Neural cell (in vitro differentiated cells): ENCODE results near the gene CNDP2. TPM values are rescaled to one million over a fixed set of nuclear protein-coding genes. Genes with fewer than 3 reads are reported as not detected.

Experiments used
- H2AFZ ChIP-seq: fragments of 200-600, 300-800 bp; sonication (generic), shearing (Covaris generic); 2 replicates; pipeline ENCODE4 v1.6.0; 2014; ENCODE audit warnings: low read depth, mild to moderate bottlenecking, antibody characterized with exemption, low read length, moderate library complexity
- H3F3A ChIP-seq: fragments of 200-600 bp; shearing (Covaris generic); 2 replicates; pipeline ENCODE4 v1.6.1; 2016; ENCODE audit warnings: mild to moderate bottlenecking, moderate library complexity, mixed read lengths, antibody characterized with exemption, low read length; ENCODE audit not compliant: insufficient read depth, poor library complexity, severe bottlenecking
- H3K27ac ChIP-seq: fragments of 200-600, 300-800 bp; sonication (generic), shearing (Covaris generic); 2 replicates; pipeline ENCODE4 v1.5.1; 2014; ENCODE audit warnings: mild to moderate bottlenecking, low read length, moderate library complexity
- H3K27me3 ChIP-seq: fragments of 300-800, 200-600 bp; sonication (generic), shearing (Covaris generic); 2 replicates; pipeline ENCODE4 v1.6.0; 2014; ENCODE audit warnings: mild to moderate bottlenecking, low read depth, low read length, moderate library complexity; ENCODE audit not compliant: insufficient read depth
- H3K36me3 ChIP-seq: fragments of 300-800, 200-600 bp; sonication (generic), shearing (Covaris generic); 2 replicates; pipeline ENCODE4 v1.5.1; 2014; ENCODE audit warnings: mild to moderate bottlenecking, antibody characterized with exemption, low read length, moderate library complexity; ENCODE audit not compliant: insufficient read depth
- H3K4me2 ChIP-seq: fragments of 300-800, 200-600 bp; sonication (generic), shearing (Covaris generic); 2 replicates; pipeline ENCODE4 v1.6.0; 2014; ENCODE audit warnings: mild to moderate bottlenecking, low read length
- H3K4me3 ChIP-seq: fragments of 300-800, 200-600 bp; sonication (generic), shearing (Covaris generic); 2 replicates; pipeline ENCODE4 v1.5.1; 2014; ENCODE audit warnings: mild to moderate bottlenecking, low read length, moderate library complexity
- H3K79me2 ChIP-seq: fragments of 200-600 bp; shearing (Covaris generic); replicated peaks from 2 replicates; pipeline ENCODE4 v1.6.0; 2014; ENCODE audit warnings: mild to moderate bottlenecking, low read length, moderate library complexity; ENCODE audit not compliant: insufficient read depth
- H3K9ac ChIP-seq: fragments of 300-800, 200-600 bp; sonication (generic), shearing (Covaris generic); 2 replicates; pipeline ENCODE4 v1.6.1; 2016; ENCODE audit warnings: mild to moderate bottlenecking, low read length, mixed read lengths
- H3K9me2 ChIP-seq: fragments of 200-600 bp; shearing (Covaris generic); 2 replicates; pipeline ENCODE4 v1.6.1; 2016; ENCODE audit warnings: mild to moderate bottlenecking, low read length, mixed read lengths; ENCODE audit not compliant: insufficient read depth
- H3K9me3 ChIP-seq: fragments of 200-600, 300-800 bp; sonication (generic), shearing (Covaris generic); 2 replicates; pipeline ENCODE4 v1.6.1; 2016; ENCODE audit warnings: mild to moderate bottlenecking, mixed run types, low read length, moderate library complexity, mixed read lengths
- H4K20me1 ChIP-seq: fragments of 200-600 bp; shearing (Covaris generic); 2 replicates; pipeline ENCODE4 v1.6.1; 2016; ENCODE audit warnings: mild to moderate bottlenecking, mixed run types; ENCODE audit not compliant: insufficient read depth
- CTCF ChIP-seq: fragments of 450-650 bp; IDR thresholded peaks from 2 replicates; pipeline ENCODE4 v1.5.1; 2014; ENCODE audit warnings: antibody characterized with exemption, mild to moderate bottlenecking, moderate library complexity; ENCODE audit not compliant: poor library complexity, severe bottlenecking
- EP300 ChIP-seq: fragments of 450-650 bp; conservative IDR thresholded peaks from 2 replicates; pipeline ENCODE4 v1.6.1; 2014; ENCODE audit warnings: antibody characterized with exemption, mild to moderate bottlenecking, moderate library complexity; ENCODE audit not compliant: poor library complexity, severe bottlenecking
- EZH2 ChIP-seq: fragments of 200-600, 300-800 bp; shearing (Covaris generic), sonication (generic); IDR thresholded peaks from 2 replicates; pipeline ENCODE4 v1.6.1; 2014; ENCODE audit warnings: antibody characterized with exemption, low read length, borderline replicate concordance, mild to moderate bottlenecking; ENCODE audit not compliant: insufficient read depth, poor library complexity, severe bottlenecking
- MXI1 ChIP-seq: fragments of 450-650 bp; conservative IDR thresholded peaks from 2 replicates; pipeline ENCODE4 v1.6.1; 2014; ENCODE audit warnings: antibody characterized with exemption, mild to moderate bottlenecking; ENCODE audit not compliant: poor library complexity, severe bottlenecking
- POLR2AphosphoS5 ChIP-seq: IDR thresholded peaks from 2 replicates; pipeline ENCODE4 v1.6.1; 2012
- RAD21 ChIP-seq: fragments of 450-650 bp; conservative IDR thresholded peaks from 2 replicates; pipeline ENCODE4 v1.6.1; 2014; ENCODE audit warnings: antibody characterized with exemption, mild to moderate bottlenecking, moderate library complexity
- SMC3 ChIP-seq: fragments of 450-650 bp; conservative IDR thresholded peaks from 2 replicates; pipeline ENCODE4 v1.6.1; 2014; ENCODE audit warnings: antibody characterized with exemption, mild to moderate bottlenecking, moderate library complexity; ENCODE audit not compliant: poor library complexity
- TAF1 ChIP-seq: IDR thresholded peaks from 2 replicates; pipeline ENCODE4 v1.6.1; 2012; ENCODE audit warnings: low read depth
- polyA plus RNA-seq: library from polyadenylated mRNA; depleted of rRNA; stranded (reverse); fragments of >200 nt; gene quantifications from 2 replicates; pipeline ENCODE4 v1.2.3, GENCODE V29; 2014
- TF ChIP-seq, protein P1 (sequence below): IDR thresholded peaks from 2 replicates; pipeline ENCODE4 v1.6.1; 2012; ENCODE audit warnings: borderline replicate concordance

Gene CNDP2
- polyA plus RNA-seq, 1 donor from 2014 or later = 35.7 TPM

DNA sequence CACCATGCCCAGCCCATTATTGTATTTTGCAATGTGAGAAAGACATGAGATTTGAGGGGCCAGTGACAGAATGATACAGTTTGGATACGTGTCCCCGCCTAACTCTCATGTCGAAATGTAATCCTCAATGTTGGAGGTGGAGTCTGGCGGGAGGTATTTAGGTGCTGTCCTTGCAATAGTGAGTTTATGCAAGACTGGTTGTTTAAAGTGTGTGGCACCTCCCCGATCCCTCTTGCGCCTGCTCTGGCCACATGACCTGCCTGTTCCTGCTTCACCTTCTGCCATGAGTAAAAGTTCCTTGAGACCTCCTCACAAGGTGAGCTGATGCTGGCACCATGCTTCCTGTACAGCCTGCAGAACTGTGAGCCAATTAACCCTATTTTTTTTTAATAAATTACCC lies 54.7 kb downstream of the CNDP2 start:
- Histone ChIP-seq H3K9me3 (peaks cover 6% of the 10 kb centered on the region), H3K27ac (no peak overlapping the region), H4K20me1 (no peaks in the 10 kb centered on the region), H3K79me2 (no peaks in the 10 kb centered on the region), H2AFZ (no peak overlapping the region), H3K9ac (no peak overlapping the region), H3F3A (no peaks in the 10 kb centered on the region), H3K4me3 (no peak overlapping the region), H3K9me2 (no peaks in the 10 kb centered on the region), H3K36me3 (no peaks in the 10 kb centered on the region), H3K4me2 (no peak overlapping the region), H3K27me3 (no peaks in the 10 kb centered on the region)
- TF ChIP-seq MXI1 = no peak
- no peak for TF ChIP-seq SMC3
- no peak for TF ChIP-seq RAD21
- no peak for TF ChIP-seq POLR2AphosphoS5
- no peak for TF ChIP-seq CTCF
- TF ChIP-seq, protein P1, sequence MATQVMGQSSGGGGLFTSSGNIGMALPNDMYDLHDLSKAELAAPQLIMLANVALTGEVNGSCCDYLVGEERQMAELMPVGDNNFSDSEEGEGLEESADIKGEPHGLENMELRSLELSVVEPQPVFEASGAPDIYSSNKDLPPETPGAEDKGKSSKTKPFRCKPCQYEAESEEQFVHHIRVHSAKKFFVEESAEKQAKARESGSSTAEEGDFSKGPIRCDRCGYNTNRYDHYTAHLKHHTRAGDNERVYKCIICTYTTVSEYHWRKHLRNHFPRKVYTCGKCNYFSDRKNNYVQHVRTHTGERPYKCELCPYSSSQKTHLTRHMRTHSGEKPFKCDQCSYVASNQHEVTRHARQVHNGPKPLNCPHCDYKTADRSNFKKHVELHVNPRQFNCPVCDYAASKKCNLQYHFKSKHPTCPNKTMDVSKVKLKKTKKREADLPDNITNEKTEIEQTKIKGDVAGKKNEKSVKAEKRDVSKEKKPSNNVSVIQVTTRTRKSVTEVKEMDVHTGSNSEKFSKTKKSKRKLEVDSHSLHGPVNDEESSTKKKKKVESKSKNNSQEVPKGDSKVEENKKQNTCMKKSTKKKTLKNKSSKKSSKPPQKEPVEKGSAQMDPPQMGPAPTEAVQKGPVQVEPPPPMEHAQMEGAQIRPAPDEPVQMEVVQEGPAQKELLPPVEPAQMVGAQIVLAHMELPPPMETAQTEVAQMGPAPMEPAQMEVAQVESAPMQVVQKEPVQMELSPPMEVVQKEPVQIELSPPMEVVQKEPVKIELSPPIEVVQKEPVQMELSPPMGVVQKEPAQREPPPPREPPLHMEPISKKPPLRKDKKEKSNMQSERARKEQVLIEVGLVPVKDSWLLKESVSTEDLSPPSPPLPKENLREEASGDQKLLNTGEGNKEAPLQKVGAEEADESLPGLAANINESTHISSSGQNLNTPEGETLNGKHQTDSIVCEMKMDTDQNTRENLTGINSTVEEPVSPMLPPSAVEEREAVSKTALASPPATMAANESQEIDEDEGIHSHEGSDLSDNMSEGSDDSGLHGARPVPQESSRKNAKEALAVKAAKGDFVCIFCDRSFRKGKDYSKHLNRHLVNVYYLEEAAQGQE = no peak
- TF ChIP-seq TAF1 = no peak
- no peak for TF ChIP-seq EP300
- no peak for TF ChIP-seq EZH2

- Histone ChIP-seq H3K36me3 (no peaks in the 10 kb centered on the region), H3K79me2 (no peaks in the 10 kb centered on the region), H3F3A (no peaks in the 10 kb centered on the region), H3K27me3 (no peaks in the 10 kb centered on the region), H2AFZ (no peak overlapping the region), H3K9me3 (peaks cover 6% of the 10 kb centered on the region), H3K9me2 (no peaks in the 10 kb centered on the region), H4K20me1 (no peaks in the 10 kb centered on the region), H3K27ac (no peak overlapping the region), H3K4me3 (no peak overlapping the region), H3K4me2 (no peak overlapping the region), H3K9ac (no peak overlapping the region)
- TF ChIP-seq RAD21 (no peak), TAF1 (no peak), POLR2AphosphoS5 (no peak), EZH2 (no peak), EP300 (no peak), SMC3 (no peak), MXI1 (no peak), CTCF (no peak)
- TF ChIP-seq, protein P1 = no peak
These were observed 55.3 kb downstream of the CNDP2 start for GRCh38 chr18:74551452-74551851.
